A673 (cell line): Measurements from ENCODE around the gene LGALS9C.
"Not testable (repeated sequence)": the region's sequence is repeated elsewhere in the genome, so short reads cannot be mapped to it uniquely, and the experiment has no call there.

Experiments used
- CTCF ChIP-seq: fragments of 300-800, 200-600 bp; sonication (generic); conservative IDR thresholded peaks from 2 replicates; pipeline ENCODE4 v1.5.1; 2017; ENCODE audit warnings: low read depth, mild to moderate bottlenecking, antibody characterized with exemption, low read length, moderate library complexity, mixed read lengths
- EZH2 ChIP-seq: fragments of 200-600 bp; sonication (generic); IDR thresholded peaks from 2 replicates; pipeline ENCODE4 v1.6.1; 2017; ENCODE audit warnings: borderline replicate concordance, low read depth, mild to moderate bottlenecking, mixed read lengths, antibody characterized with exemption, low read length; ENCODE audit not compliant: poor library complexity, severe bottlenecking

DNA sequence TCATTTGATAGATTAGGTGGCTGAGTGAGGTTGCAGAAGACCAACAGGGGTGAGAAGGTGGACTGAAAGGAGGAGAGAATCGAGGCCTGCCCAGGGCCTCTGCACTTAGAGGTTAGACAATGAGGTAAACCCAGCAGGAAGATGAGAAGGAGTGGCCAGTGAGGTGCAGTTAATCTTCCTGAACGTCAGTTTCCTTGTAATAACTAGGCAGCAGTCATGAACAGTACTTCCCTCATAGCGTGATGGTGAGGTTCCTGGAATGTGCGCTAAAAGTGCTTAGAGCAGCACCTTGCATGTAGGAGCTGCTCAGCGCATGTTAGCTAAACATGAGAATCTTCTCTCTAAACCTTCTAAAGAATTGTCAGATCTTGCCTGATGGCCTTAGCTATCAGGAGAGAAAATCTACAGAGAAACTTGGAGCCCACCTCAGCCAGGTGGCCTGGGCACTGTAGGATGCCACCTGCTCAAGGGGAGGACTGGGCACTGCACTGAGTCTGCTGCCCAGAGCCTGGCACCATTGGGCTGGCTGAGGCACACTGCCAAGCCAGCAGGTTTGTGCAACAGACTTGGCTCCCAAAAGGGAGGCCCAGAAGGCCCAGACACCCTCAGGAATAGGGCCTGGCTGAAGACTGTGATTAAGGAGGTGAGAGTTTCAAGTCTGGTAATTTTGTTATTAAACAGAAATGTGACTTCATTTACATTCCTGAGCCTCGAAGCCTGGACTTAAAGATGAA lies 10.2 kb upstream of the LGALS9C start:
- TF ChIP-seq CTCF, EZH2: not testable (repeated sequence)
